SK-N-SH treated with all-trans-retinoic acid at 6 μM for 48 hours (cell line): ENCODE data around the gene RNGTT.
"Not testable (repeated sequence)": the region's sequence is repeated elsewhere in the genome, so short reads cannot be mapped to it uniquely, and the experiment has no call there.

Experiments
- ATAC-seq: fragments of 200-7000 bp; cut with Tn5 transposase; 3 replicates; pipeline ENCODE4 v1.9.1; 2020; ENCODE audit warnings: mild to moderate bottlenecking, moderate library complexity
- ARNTL ChIP-seq: fragments of 450-650 bp; formaldehyde crosslinking; IDR thresholded peaks from 2 replicates; pipeline ENCODE4 v1.5.0; 2020; ENCODE audit warnings: low read depth, mild to moderate bottlenecking, moderate library complexity, borderline replicate concordance
- CSDC2 ChIP-seq: fragments of 250-450 bp; sonication (Bioruptor Pico); IDR thresholded peaks from 2 replicates; pipeline ENCODE4 v1.5.0; 2020; ENCODE audit warnings: mild to moderate bottlenecking, moderate library complexity
- ESRRG ChIP-seq: fragments of 250-450 bp; sonication (Bioruptor Pico); IDR thresholded peaks from 2 replicates; pipeline ENCODE4 v1.6.1; 2021; ENCODE audit warnings: mild to moderate bottlenecking
- GLIS3 ChIP-seq: fragments of 250-450 bp; sonication (Bioruptor Pico); IDR thresholded peaks from 2 replicates; pipeline ENCODE4 v1.5.0; 2020; ENCODE audit warnings: mild to moderate bottlenecking, moderate library complexity
- OSR1 ChIP-seq: fragments of 250-450 bp; sonication (Bioruptor Pico); IDR thresholded peaks from 2 replicates; pipeline ENCODE4 v1.8.0; 2022; ENCODE audit warnings: moderate library complexity, mild to moderate bottlenecking, inconsistent platforms
- PPARA ChIP-seq: fragments of 250-450 bp; sonication (Bioruptor Pico); IDR thresholded peaks from 2 replicates; pipeline ENCODE4 v1.5.0; 2020; ENCODE audit warnings: mild to moderate bottlenecking, borderline replicate concordance
- RARB ChIP-seq: fragments of 250-450 bp; sonication (Bioruptor Pico); IDR thresholded peaks from 2 replicates; pipeline ENCODE4 v1.8.0; 2021; ENCODE audit warnings: mild to moderate bottlenecking, moderate library complexity
- SNAI2 ChIP-seq: fragments of 250-450 bp; sonication (Bioruptor Pico); IDR thresholded peaks from 2 replicates; pipeline ENCODE4 v1.5.0; 2020; ENCODE audit warnings: mild to moderate bottlenecking, moderate library complexity
- TCF4 ChIP-seq: fragments of 250-450 bp; sonication (Bioruptor Pico); IDR thresholded peaks from 2 replicates; pipeline ENCODE4 v1.8.0; 2021; ENCODE audit warnings: mild to moderate bottlenecking, moderate library complexity, borderline replicate concordance
- TOX ChIP-seq: fragments of 250-450 bp; sonication (Bioruptor Pico); IDR thresholded peaks from 2 replicates; pipeline ENCODE4 v1.8.0; 2021; ENCODE audit warnings: mild to moderate bottlenecking, moderate library complexity, borderline replicate concordance
- ZC3H10 ChIP-seq: fragments of 250-450 bp; sonication (Bioruptor Pico); IDR thresholded peaks from 2 replicates; pipeline ENCODE4 v1.5.1; 2021; ENCODE audit warnings: mild to moderate bottlenecking, moderate library complexity
- ZFP3 ChIP-seq: fragments of 250-450 bp; sonication (Bioruptor Pico); IDR thresholded peaks from 2 replicates; pipeline ENCODE4 v1.5.0; 2020; ENCODE audit warnings: mild to moderate bottlenecking, moderate library complexity
- ZFP30 ChIP-seq: fragments of 450-650 bp; formaldehyde crosslinking; IDR thresholded peaks from 2 replicates; pipeline ENCODE4 v1.5.0; 2022; ENCODE audit warnings: mild to moderate bottlenecking, moderate library complexity
- ZNF70 ChIP-seq: fragments of 450-650 bp; formaldehyde crosslinking; IDR thresholded peaks from 2 replicates; pipeline ENCODE4 v1.5.0; 2020; ENCODE audit warnings: mild to moderate bottlenecking, moderate library complexity
- ZNF8 ChIP-seq: fragments of 450-650 bp; formaldehyde crosslinking; IDR thresholded peaks from 2 replicates; pipeline ENCODE4 v1.5.0; 2020; ENCODE audit warnings: mild to moderate bottlenecking, moderate library complexity
- TF ChIP-seq, protein P1 (sequence below): fragments of 250-450 bp; sonication (Bioruptor Pico); IDR thresholded peaks from 2 replicates; pipeline ENCODE4 v1.5.1; 2020; ENCODE audit warnings: low read depth, mild to moderate bottlenecking, moderate library complexity
- TF ChIP-seq, protein P2 (sequence below): fragments of 250-450 bp; sonication (Bioruptor Pico); IDR thresholded peaks from 2 replicates; pipeline ENCODE4 v1.8.0; 2021; ENCODE audit warnings: low read depth, mild to moderate bottlenecking, moderate library complexity, borderline replicate concordance
- TF ChIP-seq, protein P3 (sequence below): fragments of 250-450 bp; sonication (Bioruptor Pico); IDR thresholded peaks from 2 replicates; pipeline ENCODE4 v1.5.0; 2020; ENCODE audit warnings: mild to moderate bottlenecking, moderate library complexity
- TF ChIP-seq, protein P4 (sequence below): fragments of 250-450 bp; sonication (Bioruptor Pico); IDR thresholded peaks from 2 replicates; pipeline ENCODE4 v1.8.0; 2020; ENCODE audit warnings: mild to moderate bottlenecking, moderate library complexity, borderline replicate concordance

RNGTT gene

DNA sequence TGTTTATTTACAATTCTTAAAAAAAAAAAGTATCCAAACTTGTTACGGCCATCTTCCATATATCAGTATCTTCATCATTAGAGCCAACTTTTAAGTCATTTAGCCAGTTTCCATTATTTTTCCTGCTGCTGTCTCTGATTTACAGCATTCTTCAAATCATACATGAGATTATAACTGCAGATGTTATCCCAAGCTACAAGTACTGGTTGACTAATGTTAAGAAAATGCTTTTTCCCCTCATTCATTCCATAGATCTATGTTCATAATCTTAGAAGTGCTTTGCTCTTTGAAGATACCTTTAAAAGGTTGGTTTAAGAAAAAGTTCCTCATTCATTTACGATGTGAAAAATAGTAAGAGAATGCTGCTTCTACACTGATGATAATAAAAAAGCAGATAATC is 158.7 kb downstream of the RNGTT start:
- ATAC-seq, result no peak; the same call in 2 of the 3 replicates
- no peak for TF ChIP-seq OSR1 (CRISPR knock-in tag)

DNA sequence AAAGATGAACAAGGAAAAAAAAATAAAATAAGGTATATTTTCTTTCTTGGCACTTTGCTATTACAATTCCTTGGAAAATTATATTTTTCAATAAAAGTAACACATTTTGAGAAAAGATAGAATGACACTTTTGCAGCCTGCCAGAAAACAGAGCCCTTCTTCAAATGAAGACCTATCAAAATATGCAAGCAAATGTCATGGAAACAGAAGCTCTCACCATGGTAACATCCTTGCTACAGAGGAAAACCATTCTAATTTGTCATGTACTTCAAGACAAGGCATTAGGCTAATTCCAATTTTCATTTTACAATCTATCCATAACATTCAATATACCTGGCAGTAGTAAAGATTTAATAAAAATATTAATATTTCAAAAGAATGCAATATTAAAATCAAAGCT is 177.9 kb downstream of the RNGTT start:
- TF ChIP-seq CSDC2 (no peak), RARB (CRISPR knock-in tag) (no peak), ESRRG (no peak)

DNA sequence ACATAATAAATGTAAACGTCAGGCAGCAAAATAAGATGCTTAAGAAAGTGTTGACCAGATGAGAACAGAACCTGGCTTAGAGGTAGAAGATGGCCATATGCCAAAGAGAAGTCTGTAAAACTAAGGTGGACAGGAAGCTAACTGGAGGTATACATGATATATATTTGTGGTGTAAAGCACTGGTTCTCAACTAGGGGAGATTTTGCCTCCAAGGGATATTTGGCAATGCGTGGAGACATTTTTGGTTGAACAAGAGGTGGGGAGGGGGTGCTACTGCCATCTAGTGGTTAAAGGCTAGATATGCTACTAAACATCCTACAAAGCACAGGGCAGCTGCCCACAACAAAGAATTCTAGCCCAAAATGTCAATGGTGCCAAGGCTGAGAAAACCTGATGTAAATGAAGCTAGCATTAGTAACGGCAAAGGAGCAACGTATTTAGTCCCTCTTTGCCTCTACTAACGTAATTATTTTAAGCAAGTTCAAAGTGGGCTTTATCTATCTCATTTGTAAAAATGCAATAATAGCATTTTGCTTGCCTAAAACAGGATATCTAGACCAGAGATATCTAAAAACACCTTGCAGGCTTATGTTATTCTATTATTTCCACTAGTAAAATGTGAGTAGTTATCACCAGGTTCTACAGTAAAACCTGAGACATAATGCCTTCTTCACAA is 182.6 kb downstream of the RNGTT start:
- peak; percentile 88 for ATAC-seq
- TF ChIP-seq, protein P1, sequence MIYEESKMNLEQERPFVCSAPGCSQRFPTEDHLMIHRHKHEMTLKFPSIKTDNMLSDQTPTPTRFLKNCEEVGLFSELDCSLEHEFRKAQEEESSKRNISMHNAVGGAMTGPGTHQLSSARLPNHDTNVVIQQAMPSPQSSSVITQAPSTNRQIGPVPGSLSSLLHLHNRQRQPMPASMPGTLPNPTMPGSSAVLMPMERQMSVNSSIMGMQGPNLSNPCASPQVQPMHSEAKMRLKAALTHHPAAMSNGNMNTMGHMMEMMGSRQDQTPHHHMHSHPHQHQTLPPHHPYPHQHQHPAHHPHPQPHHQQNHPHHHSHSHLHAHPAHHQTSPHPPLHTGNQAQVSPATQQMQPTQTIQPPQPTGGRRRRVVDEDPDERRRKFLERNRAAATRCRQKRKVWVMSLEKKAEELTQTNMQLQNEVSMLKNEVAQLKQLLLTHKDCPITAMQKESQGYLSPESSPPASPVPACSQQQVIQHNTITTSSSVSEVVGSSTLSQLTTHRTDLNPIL (CRISPR knock-in tag), result no peak
- TF ChIP-seq SNAI2 (CRISPR knock-in tag) (no peak), ZNF70 (CRISPR knock-in tag) (no peak), ZFP3 (CRISPR knock-in tag) (no peak), ARNTL (no peak), GLIS3 (CRISPR knock-in tag) (no peak)
- TF ChIP-seq, protein P2, sequence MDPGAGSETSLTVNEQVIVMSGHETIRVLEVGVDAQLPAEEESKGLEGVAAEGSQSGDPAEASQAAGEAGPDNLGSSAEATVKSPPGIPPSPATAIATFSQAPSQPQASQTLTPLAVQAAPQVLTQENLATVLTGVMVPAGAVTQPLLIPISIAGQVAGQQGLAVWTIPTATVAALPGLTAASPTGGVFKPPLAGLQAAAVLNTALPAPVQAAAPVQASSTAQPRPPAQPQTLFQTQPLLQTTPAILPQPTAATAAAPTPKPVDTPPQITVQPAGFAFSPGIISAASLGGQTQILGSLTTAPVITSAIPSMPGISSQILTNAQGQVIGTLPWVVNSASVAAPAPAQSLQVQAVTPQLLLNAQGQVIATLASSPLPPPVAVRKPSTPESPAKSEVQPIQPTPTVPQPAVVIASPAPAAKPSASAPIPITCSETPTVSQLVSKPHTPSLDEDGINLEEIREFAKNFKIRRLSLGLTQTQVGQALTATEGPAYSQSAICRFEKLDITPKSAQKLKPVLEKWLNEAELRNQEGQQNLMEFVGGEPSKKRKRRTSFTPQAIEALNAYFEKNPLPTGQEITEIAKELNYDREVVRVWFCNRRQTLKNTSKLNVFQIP (CRISPR knock-in tag), result no peak
- TF ChIP-seq, protein P3, sequence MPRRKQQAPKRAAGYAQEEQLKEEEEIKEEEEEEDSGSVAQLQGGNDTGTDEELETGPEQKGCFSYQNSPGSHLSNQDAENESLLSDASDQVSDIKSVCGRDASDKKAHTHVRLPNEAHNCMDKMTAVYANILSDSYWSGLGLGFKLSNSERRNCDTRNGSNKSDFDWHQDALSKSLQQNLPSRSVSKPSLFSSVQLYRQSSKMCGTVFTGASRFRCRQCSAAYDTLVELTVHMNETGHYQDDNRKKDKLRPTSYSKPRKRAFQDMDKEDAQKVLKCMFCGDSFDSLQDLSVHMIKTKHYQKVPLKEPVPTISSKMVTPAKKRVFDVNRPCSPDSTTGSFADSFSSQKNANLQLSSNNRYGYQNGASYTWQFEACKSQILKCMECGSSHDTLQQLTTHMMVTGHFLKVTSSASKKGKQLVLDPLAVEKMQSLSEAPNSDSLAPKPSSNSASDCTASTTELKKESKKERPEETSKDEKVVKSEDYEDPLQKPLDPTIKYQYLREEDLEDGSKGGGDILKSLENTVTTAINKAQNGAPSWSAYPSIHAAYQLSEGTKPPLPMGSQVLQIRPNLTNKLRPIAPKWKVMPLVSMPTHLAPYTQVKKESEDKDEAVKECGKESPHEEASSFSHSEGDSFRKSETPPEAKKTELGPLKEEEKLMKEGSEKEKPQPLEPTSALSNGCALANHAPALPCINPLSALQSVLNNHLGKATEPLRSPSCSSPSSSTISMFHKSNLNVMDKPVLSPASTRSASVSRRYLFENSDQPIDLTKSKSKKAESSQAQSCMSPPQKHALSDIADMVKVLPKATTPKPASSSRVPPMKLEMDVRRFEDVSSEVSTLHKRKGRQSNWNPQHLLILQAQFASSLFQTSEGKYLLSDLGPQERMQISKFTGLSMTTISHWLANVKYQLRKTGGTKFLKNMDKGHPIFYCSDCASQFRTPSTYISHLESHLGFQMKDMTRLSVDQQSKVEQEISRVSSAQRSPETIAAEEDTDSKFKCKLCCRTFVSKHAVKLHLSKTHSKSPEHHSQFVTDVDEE (CRISPR knock-in tag), result no peak

More for the DNA sequence above, 177.9 kb downstream of the RNGTT start:
- no peak for ATAC-seq

DNA sequence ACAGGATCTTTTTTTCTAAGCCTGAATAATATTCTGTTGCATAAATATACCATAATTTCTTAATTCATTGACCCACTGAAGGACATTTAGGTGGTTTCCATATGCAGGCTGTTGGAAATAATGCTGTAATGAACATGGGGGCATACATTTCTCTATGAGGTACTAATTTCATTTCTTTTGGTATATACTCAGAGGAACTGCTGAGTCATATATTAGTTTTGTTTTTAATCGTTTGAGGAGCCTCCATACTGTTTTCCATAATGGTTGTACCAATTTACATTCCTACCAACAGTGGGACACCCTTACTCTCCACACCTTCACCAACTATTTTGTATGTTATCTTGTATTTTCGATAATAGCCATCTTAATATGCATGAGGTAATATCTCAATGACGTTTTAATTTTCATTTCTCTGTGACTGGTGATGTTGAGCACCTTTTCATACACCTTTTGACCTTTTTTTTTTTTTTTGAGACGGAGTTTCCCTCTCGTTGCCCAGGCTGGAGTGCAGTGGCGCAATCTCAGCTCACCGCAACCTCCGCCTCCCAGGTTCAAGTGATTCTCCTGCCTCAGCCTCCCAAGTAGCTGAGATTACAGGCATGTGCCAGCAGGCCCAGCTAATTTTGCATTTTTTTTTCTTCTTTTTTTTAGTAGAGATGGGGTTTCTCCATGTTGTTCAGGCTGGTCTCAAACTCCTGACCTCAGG is 187.4 kb downstream of the RNGTT start:
- ATAC-seq, result no peak
- TF ChIP-seq ZC3H10 (CRISPR knock-in tag) (no peak), GLIS3 (CRISPR knock-in tag) (no peak), ZFP30 (CRISPR knock-in tag) (no peak), ARNTL (no peak), CSDC2 (no peak), TOX (no peak), ZNF70 (CRISPR knock-in tag) (no peak)
- TF ChIP-seq, protein P3 (CRISPR knock-in tag), result no peak
- TF ChIP-seq, all 23 proteins: peak for 0

DNA sequence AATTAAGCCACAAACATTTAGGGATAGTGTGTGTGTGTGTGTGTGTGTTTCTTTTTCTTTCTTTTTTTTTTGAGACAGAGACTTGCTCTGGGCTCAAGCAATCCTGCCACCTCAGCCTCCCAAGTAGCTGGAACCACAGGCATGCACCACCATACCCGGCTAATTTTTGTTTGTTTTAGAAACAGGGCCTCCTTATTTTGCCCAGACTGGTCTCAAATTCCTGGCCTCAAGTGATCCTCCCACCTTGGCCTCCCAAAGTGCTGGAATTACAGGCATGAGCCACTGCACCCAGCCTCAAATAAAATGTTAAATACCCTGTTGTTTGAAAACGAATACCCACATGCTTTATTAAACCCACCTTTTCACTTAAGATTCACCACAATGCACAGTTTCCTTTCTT is 195.3 kb downstream of the RNGTT start:
- ATAC-seq, result not testable (repeated sequence)

DNA sequence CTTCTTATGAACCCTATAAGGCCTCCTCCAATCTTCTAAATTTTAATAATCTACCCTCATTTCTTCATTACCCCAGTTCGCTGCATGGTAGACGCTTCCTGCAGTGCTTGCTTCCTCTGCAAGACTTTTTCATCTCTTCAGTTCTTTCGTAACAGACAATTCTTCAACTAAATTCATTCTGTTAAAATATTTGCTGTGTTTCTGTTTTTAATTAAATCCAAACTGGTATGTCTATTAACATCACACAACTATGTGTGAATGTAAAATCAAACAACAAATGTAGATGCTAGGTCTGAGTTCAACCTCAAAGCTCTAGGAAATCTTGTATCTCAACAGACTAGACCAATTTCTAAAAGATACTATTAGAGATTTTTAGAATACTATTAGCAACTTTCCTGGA is 199.3 kb downstream of the RNGTT start:
- no peak for ATAC-seq
- TF ChIP-seq TOX (no peak), ZNF70 (CRISPR knock-in tag) (no peak), ZC3H10 (CRISPR knock-in tag) (no peak), TCF4 (CRISPR knock-in tag) (no peak), PPARA (CRISPR knock-in tag) (no peak), GLIS3 (CRISPR knock-in tag) (no peak), ZNF8 (no peak), ZFP3 (CRISPR knock-in tag) (no peak)
- TF ChIP-seq, protein P4, sequence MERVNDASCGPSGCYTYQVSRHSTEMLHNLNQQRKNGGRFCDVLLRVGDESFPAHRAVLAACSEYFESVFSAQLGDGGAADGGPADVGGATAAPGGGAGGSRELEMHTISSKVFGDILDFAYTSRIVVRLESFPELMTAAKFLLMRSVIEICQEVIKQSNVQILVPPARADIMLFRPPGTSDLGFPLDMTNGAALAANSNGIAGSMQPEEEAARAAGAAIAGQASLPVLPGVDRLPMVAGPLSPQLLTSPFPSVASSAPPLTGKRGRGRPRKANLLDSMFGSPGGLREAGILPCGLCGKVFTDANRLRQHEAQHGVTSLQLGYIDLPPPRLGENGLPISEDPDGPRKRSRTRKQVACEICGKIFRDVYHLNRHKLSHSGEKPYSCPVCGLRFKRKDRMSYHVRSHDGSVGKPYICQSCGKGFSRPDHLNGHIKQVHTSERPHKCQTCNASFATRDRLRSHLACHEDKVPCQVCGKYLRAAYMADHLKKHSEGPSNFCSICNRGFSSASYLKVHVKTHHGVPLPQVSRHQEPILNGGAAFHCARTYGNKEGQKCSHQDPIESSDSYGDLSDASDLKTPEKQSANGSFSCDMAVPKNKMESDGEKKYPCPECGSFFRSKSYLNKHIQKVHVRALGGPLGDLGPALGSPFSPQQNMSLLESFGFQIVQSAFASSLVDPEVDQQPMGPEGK (CRISPR knock-in tag), result no peak
